GM20000 (cell line): ENCODE measurements around the gene CAPN10.
"Not testable (repeated sequence)": the region's sequence is repeated elsewhere in the genome, so short reads cannot be mapped to it uniquely, and the experiment has no call there.

ENCODE experiments used
- DNase-seq: peaks from one replicate; pipeline ENCODE4 v3.0.0; 2012; ENCODE audit warnings: low spot score
- CTCF ChIP-seq: IDR thresholded peaks from 2 replicates; pipeline ENCODE4 v1.5.1; 2012; ENCODE audit warnings: mild to moderate bottlenecking, control low read depth; ENCODE audit errors: extremely low read depth, missing control alignments

The CAPN10 gene

GRCh38 chr2:240613781-240614180, 27.2 kb downstream of the CAPN10 start:
- no peak for DNase-seq
- TF ChIP-seq CTCF, result no peak

- TF ChIP-seq CTCF, result no peak
- DNase-seq, result no peak
Observed at GRCh38 chr2:240614391-240614790, 27.9 kb downstream of the CAPN10 start.

GRCh38 chr2:240615396-240615795, 28.9 kb downstream of the CAPN10 start:
- no peak for DNase-seq

GRCh38 chr2:240615820-240616547, 29.4 kb downstream of the CAPN10 start:
- TF ChIP-seq CTCF, result no peak
- no peak for DNase-seq

More at GRCh38 chr2:240615396-240615795, 28.9 kb downstream of the CAPN10 start:
- TF ChIP-seq CTCF, result no peak

GRCh38 chr2:240616860-240617666, 30.5 kb downstream of the CAPN10 start:
- not testable (repeated sequence) for DNase-seq

GRCh38 chr2:240618776-240619175, 32.2 kb downstream of the CAPN10 start:
- no peak for TF ChIP-seq CTCF
- DNase-seq, result no peak

- DNase-seq, result no peak
- TF ChIP-seq CTCF, result no peak
Observed at GRCh38 chr2:240619506-240620148, 33.1 kb downstream of the CAPN10 start.
